ENCODE results near the gene TBX4.
"Not testable (repeated sequence)": the region's sequence is repeated elsewhere in the genome, so short reads cannot be mapped to it uniquely, and the experiment has no call there.

Gene TBX4

GRCh38 chr17:61519754-61520440 lies 67.7 kb downstream of the TBX4 start:
- Histone ChIP-seq H3K36me3 (ENCODE audit: control insufficient read depth, insufficient read depth, low read length) (no peaks in the 10 kb centered on the region), H3K27ac (ENCODE audit: low read depth, low read length) (no peak overlapping the region), H3K27me3 (ENCODE audit: control insufficient read depth, insufficient read depth, low read length) (no peaks in the 10 kb centered on the region), H3K4me3 (ENCODE audit: low read length) (no peak overlapping the region), H3K4me1 (ENCODE audit: control insufficient read depth, insufficient read depth, low read length) (no peaks in the 10 kb centered on the region), H3K9ac (ENCODE audit: low read length) (no peak overlapping the region)

- Histone ChIP-seq H3K4me1 (ENCODE audit: control insufficient read depth, insufficient read depth, low read length) (no peaks in the 10 kb centered on the region), H3K9ac (ENCODE audit: low read length) (no peak overlapping the region), H3K27ac (ENCODE audit: low read depth, low read length) (no peak overlapping the region), H3K36me3 (ENCODE audit: control insufficient read depth, insufficient read depth, low read length) (no peaks in the 10 kb centered on the region), H3K4me3 (ENCODE audit: low read length) (no peak overlapping the region), H3K27me3 (ENCODE audit: control insufficient read depth, insufficient read depth, low read length) (no peaks in the 10 kb centered on the region)
Measured at GRCh38 chr17:61520897-61521296, 68.7 kb downstream of the TBX4 start.

DNA sequence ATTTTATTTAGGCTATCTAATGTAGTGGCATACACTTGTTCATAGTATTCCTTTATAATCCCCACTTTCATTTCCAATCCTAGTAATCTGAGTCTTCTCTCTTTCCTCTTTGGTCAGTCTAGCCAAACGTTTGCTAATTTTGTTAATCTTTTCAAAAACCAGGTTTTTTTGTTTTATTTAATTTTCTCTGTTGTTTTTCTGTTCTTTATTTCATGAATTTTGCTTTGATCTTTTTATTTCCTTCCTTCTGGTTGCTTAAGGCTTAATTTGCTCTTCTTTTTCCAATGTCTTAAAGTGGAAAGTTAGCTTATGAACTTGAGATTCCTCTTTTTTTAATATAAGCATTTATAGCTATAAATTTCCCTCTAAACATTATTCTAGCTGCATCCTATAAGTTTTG lies 69.9 kb downstream of the TBX4 start:
- H3K4me1 ChIP-seq (ENCODE audit: control insufficient read depth, insufficient read depth, low read length) = no peaks in the 10 kb centered on the region
- H3K27ac ChIP-seq (ENCODE audit: low read depth, low read length) = no peak overlapping the region
- H3K36me3 ChIP-seq (ENCODE audit: control insufficient read depth, insufficient read depth, low read length) = no peaks in the 10 kb centered on the region
- H3K27me3 ChIP-seq (ENCODE audit: control insufficient read depth, insufficient read depth, low read length) = no peaks in the 10 kb centered on the region
- no peak overlapping the region for H3K4me3 ChIP-seq (ENCODE audit: low read length)
- no peak overlapping the region for H3K9ac ChIP-seq (ENCODE audit: low read length)

- Histone ChIP-seq H3K27me3 (ENCODE audit: control insufficient read depth, insufficient read depth, low read length) (no peaks in the 10 kb centered on the region), H3K4me3 (ENCODE audit: low read length) (no peak overlapping the region), H3K4me1 (ENCODE audit: control insufficient read depth, insufficient read depth, low read length) (no peaks in the 10 kb centered on the region), H3K27ac (ENCODE audit: low read depth, low read length) (no peak overlapping the region), H3K9ac (ENCODE audit: low read length) (no peak overlapping the region), H3K36me3 (ENCODE audit: control insufficient read depth, insufficient read depth, low read length) (no peaks in the 10 kb centered on the region)
Measured at GRCh38 chr17:61524319-61524718, 72.1 kb downstream of the TBX4 start.

DNA sequence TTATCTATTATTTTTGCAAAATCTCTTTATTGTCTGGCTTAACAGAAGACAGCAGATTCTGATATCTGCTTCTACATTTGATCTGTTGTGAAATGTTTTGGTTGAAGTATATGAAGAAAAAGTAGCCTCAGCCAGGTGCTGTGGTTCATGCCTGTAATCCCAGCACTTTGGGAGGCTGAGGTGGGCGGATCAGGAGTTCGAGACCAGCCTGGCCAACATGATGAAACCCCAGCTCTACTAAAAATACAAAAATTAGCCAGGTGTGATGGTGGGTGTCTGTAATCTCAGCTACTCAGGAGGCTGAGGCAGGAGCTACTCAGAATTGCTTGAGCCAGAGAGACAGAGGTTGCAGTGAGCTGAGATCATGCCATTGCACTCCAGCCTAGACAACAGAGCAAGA lies 75.2 kb downstream of the TBX4 start:
- not testable (repeated sequence) for H3K4me1 ChIP-seq (ENCODE audit: control insufficient read depth, insufficient read depth, low read length); H3K4me3 ChIP-seq (ENCODE audit: low read length); H3K36me3 ChIP-seq (ENCODE audit: control insufficient read depth, insufficient read depth, low read length); H3K9ac ChIP-seq (ENCODE audit: low read length); H3K27ac ChIP-seq (ENCODE audit: low read depth, low read length); H3K27me3 ChIP-seq (ENCODE audit: control insufficient read depth, insufficient read depth, low read length)

- Histone ChIP-seq H3K36me3 (ENCODE audit: control insufficient read depth, insufficient read depth, low read length) (no peaks in the 10 kb centered on the region), H3K27ac (ENCODE audit: low read depth, low read length) (no peak overlapping the region), H3K27me3 (ENCODE audit: control insufficient read depth, insufficient read depth, low read length) (no peaks in the 10 kb centered on the region), H3K4me3 (ENCODE audit: low read length) (no peak overlapping the region), H3K4me1 (ENCODE audit: control insufficient read depth, insufficient read depth, low read length) (no peaks in the 10 kb centered on the region), H3K9ac (ENCODE audit: low read length) (no peak overlapping the region)
Measured at GRCh38 chr17:61528171-61528570, 75.9 kb downstream of the TBX4 start.

DNA sequence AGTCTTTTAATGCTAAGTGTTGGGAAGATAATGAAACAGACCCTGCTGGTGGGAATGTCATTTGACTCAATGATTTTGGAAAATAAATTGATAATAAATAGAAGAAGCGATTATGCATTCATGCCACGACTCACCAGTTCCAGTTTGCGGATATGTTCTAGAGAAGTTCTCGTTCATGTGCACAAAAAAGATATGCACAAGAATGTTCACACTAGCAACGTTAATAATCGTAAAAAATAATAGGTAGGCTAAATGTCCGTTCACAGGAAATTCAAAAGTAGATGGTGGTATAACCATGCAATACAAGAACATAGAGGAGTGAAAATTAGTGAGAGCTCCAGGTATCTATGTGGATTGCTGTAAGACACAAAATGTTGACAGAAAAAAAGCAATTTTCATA lies 79.0 kb downstream of the TBX4 start:
- no peaks in the 10 kb centered on the region for H3K36me3 ChIP-seq (ENCODE audit: control insufficient read depth, insufficient read depth, low read length)
- H3K27ac ChIP-seq (ENCODE audit: low read depth, low read length) = no peak overlapping the region
- no peaks in the 10 kb centered on the region for H3K4me1 ChIP-seq (ENCODE audit: control insufficient read depth, insufficient read depth, low read length)
- H3K9ac ChIP-seq (ENCODE audit: low read length) = no peak overlapping the region
- no peaks in the 10 kb centered on the region for H3K27me3 ChIP-seq (ENCODE audit: control insufficient read depth, insufficient read depth, low read length)
- no peak overlapping the region for H3K4me3 ChIP-seq (ENCODE audit: low read length)

- Histone ChIP-seq H3K4me1 (ENCODE audit: control insufficient read depth, insufficient read depth, low read length) (no peaks in the 10 kb centered on the region), H3K4me3 (ENCODE audit: low read length) (no peak overlapping the region), H3K36me3 (ENCODE audit: control insufficient read depth, insufficient read depth, low read length) (no peaks in the 10 kb centered on the region)
Measured at GRCh38 chr17:61532826-61533225, 80.6 kb downstream of the TBX4 start.

DNA sequence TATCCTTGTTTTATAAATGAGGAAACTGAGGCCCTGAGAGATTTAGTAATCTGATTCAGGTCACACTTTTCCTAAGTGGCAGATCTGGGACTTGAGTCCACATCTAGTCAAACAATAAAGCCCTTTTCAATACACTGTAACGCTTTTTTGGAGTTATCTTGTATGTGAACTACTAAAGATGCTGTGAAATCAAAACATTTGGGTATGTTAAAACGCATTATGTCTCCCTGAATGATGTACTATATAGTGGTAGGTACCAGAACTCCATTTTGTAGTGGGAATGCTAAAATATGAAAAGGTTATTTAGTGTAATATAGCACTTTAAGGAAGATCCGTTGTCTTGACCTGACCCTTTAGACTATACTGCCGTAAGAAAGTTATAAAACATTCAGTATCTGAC lies 81.6 kb downstream of the TBX4 start:
- H3K9ac ChIP-seq (ENCODE audit: low read length) = no peak overlapping the region
- H3K4me3 ChIP-seq (ENCODE audit: low read length) = no peak overlapping the region
- H3K27ac ChIP-seq (ENCODE audit: low read depth, low read length) = no peak overlapping the region
- no peaks in the 10 kb centered on the region for H3K4me1 ChIP-seq (ENCODE audit: control insufficient read depth, insufficient read depth, low read length)
- H3K36me3 ChIP-seq (ENCODE audit: control insufficient read depth, insufficient read depth, low read length) = no peaks in the 10 kb centered on the region
- H3K27me3 ChIP-seq (ENCODE audit: control insufficient read depth, insufficient read depth, low read length) = no peaks in the 10 kb centered on the region

More at GRCh38 chr17:61532826-61533225, 80.6 kb downstream of the TBX4 start:
- H3K9ac ChIP-seq (ENCODE audit: low read length) = no peak overlapping the region
- no peaks in the 10 kb centered on the region for H3K27me3 ChIP-seq (ENCODE audit: control insufficient read depth, insufficient read depth, low read length)
- H3K27ac ChIP-seq (ENCODE audit: low read depth, low read length) = no peak overlapping the region

DNA sequence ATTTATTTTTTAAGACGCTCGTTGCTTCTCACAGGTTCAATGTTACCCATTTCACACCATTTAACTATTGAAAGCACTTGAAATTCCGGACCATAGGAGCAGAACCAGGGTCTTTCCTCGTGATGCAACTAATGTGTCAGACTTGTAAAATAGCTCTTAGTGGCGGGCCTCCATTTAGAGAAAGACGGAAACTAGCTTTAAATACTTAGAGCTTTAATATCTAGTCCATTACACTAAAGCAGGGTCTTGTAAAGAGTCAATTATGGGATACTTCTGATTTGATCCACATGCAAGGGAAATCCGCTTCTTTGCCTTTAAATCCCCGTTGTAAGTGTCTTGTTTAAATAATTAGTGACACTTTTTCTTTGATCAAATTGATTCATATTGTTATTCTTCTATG lies 82.2 kb downstream of the TBX4 start:
- H3K36me3 ChIP-seq (ENCODE audit: control insufficient read depth, insufficient read depth, low read length) = no peaks in the 10 kb centered on the region
- H3K27me3 ChIP-seq (ENCODE audit: control insufficient read depth, insufficient read depth, low read length) = no peaks in the 10 kb centered on the region
- no peak overlapping the region for H3K27ac ChIP-seq (ENCODE audit: low read depth, low read length)
- no peak overlapping the region for H3K4me3 ChIP-seq (ENCODE audit: low read length)
- no peak overlapping the region for H3K9ac ChIP-seq (ENCODE audit: low read length)
- no peaks in the 10 kb centered on the region for H3K4me1 ChIP-seq (ENCODE audit: control insufficient read depth, insufficient read depth, low read length)

All from rectal smooth muscle tissue (tissue), 1 donor.